RWPE2 (cell line): ENCODE measurements around the gene TNNT1.

Experiments used
- ATAC-seq: fragments of 200-7000 bp; cut with Tn5 transposase; 3 replicates; pipeline ENCODE4 v1.9.1; 2021; ENCODE audit warnings: low read depth
- DNase-seq: peaks from one replicate; pipeline ENCODE4 v3.0.0-alpha.2; 2020; ENCODE audit warnings: low spot score
- H3K27ac ChIP-seq: fragments of 450-650 bp; 2 replicates; pipeline ENCODE4 v1.5.1; 2017; ENCODE audit warnings: mild to moderate bottlenecking; ENCODE audit not compliant: poor library complexity, severe bottlenecking
- H3K27me3 ChIP-seq: fragments of 250-450 bp; sonication (Bioruptor Pico); 2 replicates; pipeline ENCODE4 v1.5.1; 2021; ENCODE audit warnings: mild to moderate bottlenecking, moderate library complexity; ENCODE audit not compliant: insufficient read depth, poor library complexity, severe bottlenecking
- H3K36me3 ChIP-seq: fragments of 250-450 bp; sonication (Bioruptor Pico); 2 replicates; pipeline ENCODE4 v1.5.1; 2020; ENCODE audit warnings: low read depth, mild to moderate bottlenecking, moderate library complexity
- H3K4me1 ChIP-seq: fragments of 250-450 bp; sonication (Bioruptor Pico); 2 replicates; pipeline ENCODE4 v1.5.1; 2021; ENCODE audit warnings: mild to moderate bottlenecking, moderate library complexity; ENCODE audit not compliant: insufficient read depth, poor library complexity, severe bottlenecking
- H3K4me3 ChIP-seq: fragments of 250-450 bp; sonication (Bioruptor Pico); 2 replicates; pipeline ENCODE4 v1.5.1; 2021; ENCODE audit warnings: mild to moderate bottlenecking, moderate library complexity; ENCODE audit not compliant: severe bottlenecking
- H3K9me3 ChIP-seq: fragments of 250-450 bp; sonication (Bioruptor Pico); 2 replicates; pipeline ENCODE4 v1.5.1; 2021; ENCODE audit warnings: mild to moderate bottlenecking, moderate library complexity; ENCODE audit not compliant: severe bottlenecking
- CTCF ChIP-seq: fragments of 450-650 bp; IDR thresholded peaks from one replicate; pipeline ENCODE4 v1.5.1; 2017; ENCODE audit warnings: mild to moderate bottlenecking, moderate library complexity; ENCODE audit not compliant: poor library complexity, severe bottlenecking

Gene TNNT1

GRCh38 chr19:55141696-55142095, 7.3 kb downstream of the TNNT1 start:
- Histone ChIP-seq H3K4me3 (no peak overlapping the region), H3K4me1 (no peaks in the 10 kb centered on the region), H3K36me3 (peaks cover 34% of the 10 kb centered on the region), H3K27me3 (no peaks in the 10 kb centered on the region), H3K27ac (no peak overlapping the region), H3K9me3 (no peaks in the 10 kb centered on the region)
- ATAC-seq (no peak), DNase-seq (no peak)
- TF ChIP-seq CTCF = no peak

- no peak overlapping the region for H3K27ac ChIP-seq
- TF ChIP-seq CTCF = no peak
- H3K4me1 ChIP-seq = no peaks in the 10 kb centered on the region
- peaks cover 39% of the 10 kb centered on the region for H3K36me3 ChIP-seq
- no peaks in the 10 kb centered on the region for H3K27me3 ChIP-seq
- H3K4me3 ChIP-seq = no peak overlapping the region
- H3K9me3 ChIP-seq = no peaks in the 10 kb centered on the region
- DNase-seq (no peak), ATAC-seq (no peak)
Measured at GRCh38 chr19:55137915-55138314, 11.1 kb downstream of the TNNT1 start.

GRCh38 chr19:55136399-55137102, 12.5 kb downstream of the TNNT1 start:
- ATAC-seq (no peak), DNase-seq (no peak)
- no peak overlapping the region for H3K4me3 ChIP-seq
- peaks cover 31% of the 10 kb centered on the region for H3K36me3 ChIP-seq
- no peak for TF ChIP-seq CTCF
- H3K4me1 ChIP-seq = no peaks in the 10 kb centered on the region
- no peaks in the 10 kb centered on the region for H3K27me3 ChIP-seq
- no peak overlapping the region for H3K27ac ChIP-seq
- H3K9me3 ChIP-seq = no peaks in the 10 kb centered on the region

GRCh38 chr19:55134736-55135135, 14.3 kb downstream of the TNNT1 start:
- ATAC-seq = no peak
- TF ChIP-seq CTCF = no peak
- H3K27ac ChIP-seq = no peak overlapping the region
- peaks cover 18% of the 10 kb centered on the region for H3K36me3 ChIP-seq
- no peak for DNase-seq
- H3K9me3 ChIP-seq = no peaks in the 10 kb centered on the region
- no peaks in the 10 kb centered on the region for H3K27me3 ChIP-seq
- no peaks in the 10 kb centered on the region for H3K4me1 ChIP-seq
- H3K4me3 ChIP-seq = no peak overlapping the region
